IMR-90 (cell line): ENCODE measurements around the gene AGT. TPM values are rescaled to one million over a fixed set of nuclear protein-coding genes. Genes with fewer than 3 reads are reported as not detected.

Experiments
- ATAC-seq: fragments of 200-7000 bp; cut with Tn5 transposase; 2 replicates; pipeline ENCODE4 v1.9.1; 2020; ENCODE audit warnings: low read depth, mild to moderate bottlenecking, moderate library complexity
- BruUV-seq: library from RNA; stranded (reverse); fragments of 400-500 nt; replicated peaks from 2 replicates; lab custom pipeline; 2021; lab: Mats Ljungman, UMichigan
- CTCF ChIA-PET: fragments of 300-600 bp; formaldehyde crosslinking; extraction: SDS; loops from one replicate; lab custom pipeline; 2021; ENCODE audit warnings: antibody characterized with exemption; lab: Yijun Ruan, JAX
- POLR2A ChIA-PET: fragments of 300-600 bp; sonication (Branson Sonifier 250); formaldehyde crosslinking; loops from one replicate; lab custom pipeline; 2022; ENCODE audit warnings: antibody characterized with exemption; ENCODE audit not compliant: unreplicated experiment; lab: Charles Lee
- DNase-seq: peaks from one replicate; pipeline ENCODE4 v3.0.0; 2013
- H2AFZ ChIP-seq: replicated peaks from 2 replicates; pipeline ENCODE3; 2013; ENCODE audit warnings: low read length, mild to moderate bottlenecking; ENCODE audit not compliant: poor library complexity
- H2AK5ac ChIP-seq: 2 replicates; pipeline ENCODE4 v1.6.1; 2013; ENCODE audit warnings: low read depth, low read length, inconsistent platforms
- H2AK9ac ChIP-seq: replicated peaks from 2 replicates; pipeline ENCODE3; 2013; ENCODE audit warnings: mild to moderate bottlenecking, low read depth, low read length, moderate library complexity; ENCODE audit not compliant: poor library complexity
- H2BK120ac ChIP-seq: 2 replicates; pipeline ENCODE4 v1.6.1; 2013; ENCODE audit warnings: low read depth, low read length, inconsistent platforms
- H2BK15ac ChIP-seq: 3 replicates; pipeline ENCODE4 v1.6.1; 2013; ENCODE audit warnings: low read depth, low read length, inconsistent platforms
- H2BK20ac ChIP-seq: 2 replicates; pipeline ENCODE4 v1.6.1; 2013; ENCODE audit warnings: low read depth, mild to moderate bottlenecking, inconsistent platforms, low read length, moderate library complexity
- H2BK5ac ChIP-seq: 2 replicates; pipeline ENCODE4 v1.6.1; 2013; ENCODE audit warnings: mild to moderate bottlenecking, low read depth, low read length, inconsistent platforms; ENCODE audit not compliant: poor library complexity, severe bottlenecking
- H3K14ac ChIP-seq: replicated peaks from 2 replicates; pipeline ENCODE4 v1.6.1; 2013; ENCODE audit warnings: low read depth, low read length, inconsistent platforms
- H3K18ac ChIP-seq: 2 replicates; pipeline ENCODE4 v1.6.1; 2013; ENCODE audit warnings: low read depth, low read length, control low read depth
- H3K23ac ChIP-seq: 2 replicates; pipeline ENCODE4 v1.6.1; 2013; ENCODE audit warnings: low read depth, low read length, inconsistent platforms
- H3K27ac ChIP-seq: 2 replicates; pipeline ENCODE4 v1.5.1; 2013; ENCODE audit warnings: mild to moderate bottlenecking, control low read depth, low read length; ENCODE audit not compliant: insufficient read depth
- H3K27me3 ChIP-seq: 2 replicates; pipeline ENCODE4 v1.6.1; 2013; ENCODE audit warnings: low read length; ENCODE audit not compliant: control insufficient read depth, insufficient read depth
- H3K36me3 ChIP-seq: 2 replicates; pipeline ENCODE4 v1.6.1; 2013; ENCODE audit warnings: low read length, mixed read lengths; ENCODE audit not compliant: control insufficient read depth, insufficient read depth
- H3K4ac ChIP-seq: 2 replicates; pipeline ENCODE4 v1.6.1; 2013; ENCODE audit warnings: low read depth, low read length, inconsistent platforms
- H3K4me1 ChIP-seq: 2 replicates; pipeline ENCODE4 v1.6.1; 2013; ENCODE audit warnings: low read length, mixed read lengths; ENCODE audit not compliant: control insufficient read depth, insufficient read depth
- H3K4me2 ChIP-seq: 2 replicates; pipeline ENCODE4 v1.6.1; 2013; ENCODE audit warnings: low read depth, mild to moderate bottlenecking, control low read depth, low read length, moderate library complexity
- H3K4me3 ChIP-seq: 2 replicates; pipeline ENCODE4 v1.5.1; 2013; ENCODE audit warnings: low read depth, mild to moderate bottlenecking, control low read depth, low read length, moderate library complexity; ENCODE audit not compliant: insufficient read depth
- H3K56ac ChIP-seq: 2 replicates; pipeline ENCODE4 v1.6.1; 2013; ENCODE audit warnings: low read length, inconsistent platforms; ENCODE audit not compliant: insufficient read depth; ENCODE audit errors: extremely low read depth
- H3K79me1 ChIP-seq, 2 experiments: 2 replicates each; pipeline ENCODE4 v1.6.1; 2013; ENCODE audit warnings: low read length in 2 of 2, inconsistent platforms in 1 of 2, low read depth in 1 of 2
- H3K9ac ChIP-seq: 2 replicates; pipeline ENCODE4 v1.6.1; 2013; ENCODE audit warnings: low read depth, low read length, control low read depth
- H3K9me1 ChIP-seq: 2 replicates; pipeline ENCODE4 v1.6.1; 2013; ENCODE audit warnings: low read length, inconsistent platforms; ENCODE audit not compliant: insufficient read depth
- H3K9me3 ChIP-seq: 2 replicates; pipeline ENCODE4 v1.6.1; 2013; ENCODE audit warnings: low read length; ENCODE audit not compliant: control insufficient read depth, insufficient read depth
- H4K20me1 ChIP-seq: 2 replicates; pipeline ENCODE4 v1.6.1; 2013; ENCODE audit warnings: low read length, inconsistent platforms; ENCODE audit not compliant: insufficient read depth
- H4K5ac ChIP-seq: 2 replicates; pipeline ENCODE4 v1.6.1; 2013; ENCODE audit warnings: mild to moderate bottlenecking, low read depth, low read length, control low read depth
- H4K8ac ChIP-seq, 2 experiments: 2 replicates each; pipeline ENCODE4 v1.6.1; 2013; ENCODE audit warnings: low read depth in 2 of 2, low read length in 2 of 2, control low read depth in 1 of 2, inconsistent platforms in 1 of 2
- H4K91ac ChIP-seq: 2 replicates; pipeline ENCODE4 v1.6.1; 2013; ENCODE audit warnings: low read depth, low read length, inconsistent platforms; ENCODE audit not compliant: insufficient read depth
- BHLHE40 ChIP-seq: fragments of 150-350 bp; IDR thresholded peaks from 2 replicates; pipeline ENCODE4 v1.6.1; 2016; ENCODE audit warnings: mild to moderate bottlenecking, low read depth, low read length
- FOS ChIP-seq: fragments of 150-350 bp; IDR thresholded peaks from 2 replicates; pipeline ENCODE4 v1.6.1; 2016; ENCODE audit warnings: low read depth, low read length
- POLR2A ChIP-seq: IDR thresholded peaks from 2 replicates; pipeline ENCODE4 v1.6.1; 2012; ENCODE audit warnings: mild to moderate bottlenecking, low read depth, low read length
- RCOR1 ChIP-seq: IDR thresholded peaks from 2 replicates; pipeline ENCODE4 v1.6.1; 2012; ENCODE audit warnings: mild to moderate bottlenecking, low read length, improper control_type of control experiment; ENCODE audit not compliant: insufficient replicate concordance
- WGBS, 2 experiments: methylation state at CpG; one replicate each; pipeline versions ENCODE4 v1.1.5 to v1.1.7; 2013; ENCODE audit warnings: missing lambda C conversion rate in 2 of 2; ENCODE audit not compliant: insufficient read length in 1 of 2; ENCODE audit errors: extremely low coverage in 2 of 2; 5-methylcytosine and 5-hydroxymethylcytosine counted together
- dilution Hi-C: fragments of 300-500 bp; cut with HindIII; formaldehyde crosslinking; loops from one replicate; pipeline ENCODE4 v1.14.3; 2018; ENCODE audit warnings: low sequenced_read_pairs; ENCODE audit not compliant: unreplicated experiment
- in situ Hi-C: fragments of 300-500 bp; cut with MboI; formaldehyde crosslinking; loops from 3 replicates; pipeline ENCODE4 v1.14.3; 2019; ENCODE audit warnings: low sequenced_read_pairs, inconsistent platforms, mixed read lengths
- intact Hi-C: fragments of 100-400 bp; cut with micrococcal nuclease; formaldehyde crosslinking; loops from 2 replicates; pipeline ENCODE4 v1.10.0; 2022
- polyA plus RNA-seq, 3 experiments: library from polyadenylated mRNA; depleted of rRNA; stranded (reverse); fragments of >200 nt; gene quantifications; 2 replicates each; pipeline ENCODE4 v1.2.3, GENCODE V29; 2012; ENCODE audit warnings: low replicate concordance in 1 of 3
- total RNA-seq: library from RNA; depleted of rRNA; stranded (reverse); fragments of >200 nt; gene quantifications from 2 replicates; pipeline ENCODE4 v1.2.3, GENCODE V29; 2012
- TF ChIP-seq, protein P1 (sequence below): fragments of 150-350 bp; IDR thresholded peaks from 2 replicates; pipeline ENCODE4 v1.6.1; 2016; ENCODE audit warnings: low read depth, mild to moderate bottlenecking, low read length, moderate library complexity, borderline replicate concordance
- TF ChIP-seq, protein P2 (sequence below): conservative IDR thresholded peaks from 2 replicates; pipeline ENCODE4 v1.5.1; 2012; ENCODE audit warnings: mild to moderate bottlenecking, low read depth, low read length, improper control_type of control experiment

Gene AGT
- total and polyA plus RNA-seq, 2 of the 4 experiments (the other 2 are of a cell fraction) = 0.18 to 0.34 TPM

- H3K23ac ChIP-seq = no peak overlapping the region
- WGBS, 2 experiments = 88% methylated on average over 2 of the region's 6 CpGs; no CpG with 5 or more reads in 1 of the 2 experiments
- H2AK5ac ChIP-seq = no peak overlapping the region
- no peak for TF ChIP-seq FOS
- no peak for TF ChIP-seq BHLHE40
- TF ChIP-seq, protein P1, sequence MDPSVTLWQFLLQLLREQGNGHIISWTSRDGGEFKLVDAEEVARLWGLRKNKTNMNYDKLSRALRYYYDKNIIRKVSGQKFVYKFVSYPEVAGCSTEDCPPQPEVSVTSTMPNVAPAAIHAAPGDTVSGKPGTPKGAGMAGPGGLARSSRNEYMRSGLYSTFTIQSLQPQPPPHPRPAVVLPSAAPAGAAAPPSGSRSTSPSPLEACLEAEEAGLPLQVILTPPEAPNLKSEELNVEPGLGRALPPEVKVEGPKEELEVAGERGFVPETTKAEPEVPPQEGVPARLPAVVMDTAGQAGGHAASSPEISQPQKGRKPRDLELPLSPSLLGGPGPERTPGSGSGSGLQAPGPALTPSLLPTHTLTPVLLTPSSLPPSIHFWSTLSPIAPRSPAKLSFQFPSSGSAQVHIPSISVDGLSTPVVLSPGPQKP = no peak
- TF ChIP-seq POLR2A = no peak
- no peak for TF ChIP-seq RCOR1
- TF ChIP-seq, protein P2, sequence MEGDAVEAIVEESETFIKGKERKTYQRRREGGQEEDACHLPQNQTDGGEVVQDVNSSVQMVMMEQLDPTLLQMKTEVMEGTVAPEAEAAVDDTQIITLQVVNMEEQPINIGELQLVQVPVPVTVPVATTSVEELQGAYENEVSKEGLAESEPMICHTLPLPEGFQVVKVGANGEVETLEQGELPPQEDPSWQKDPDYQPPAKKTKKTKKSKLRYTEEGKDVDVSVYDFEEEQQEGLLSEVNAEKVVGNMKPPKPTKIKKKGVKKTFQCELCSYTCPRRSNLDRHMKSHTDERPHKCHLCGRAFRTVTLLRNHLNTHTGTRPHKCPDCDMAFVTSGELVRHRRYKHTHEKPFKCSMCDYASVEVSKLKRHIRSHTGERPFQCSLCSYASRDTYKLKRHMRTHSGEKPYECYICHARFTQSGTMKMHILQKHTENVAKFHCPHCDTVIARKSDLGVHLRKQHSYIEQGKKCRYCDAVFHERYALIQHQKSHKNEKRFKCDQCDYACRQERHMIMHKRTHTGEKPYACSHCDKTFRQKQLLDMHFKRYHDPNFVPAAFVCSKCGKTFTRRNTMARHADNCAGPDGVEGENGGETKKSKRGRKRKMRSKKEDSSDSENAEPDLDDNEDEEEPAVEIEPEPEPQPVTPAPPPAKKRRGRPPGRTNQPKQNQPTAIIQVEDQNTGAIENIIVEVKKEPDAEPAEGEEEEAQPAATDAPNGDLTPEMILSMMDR = no peak
- H2BK120ac ChIP-seq = no peak overlapping the region
- H3K4me1 ChIP-seq = no peaks in the 10 kb centered on the region
- H3K56ac ChIP-seq = no peak overlapping the region
- no peak overlapping the region for H4K91ac ChIP-seq
- H2AFZ ChIP-seq = no peak overlapping the region
- no peak overlapping the region for H3K27ac ChIP-seq
- H2BK15ac ChIP-seq = no peak overlapping the region
- dilution Hi-C loops (no loop called here), in situ Hi-C loops (no loop called here), intact Hi-C loops (no loop called here)
- H3K4me3 ChIP-seq = no peak overlapping the region
- ATAC-seq (no peak), DNase-seq (no peak)
- no peaks in the 10 kb centered on the region for H4K20me1 ChIP-seq
- H3K79me1 ChIP-seq = no peaks in the 10 kb centered on the region
- no peaks in the 10 kb centered on the region for H3K9me1 ChIP-seq
- H3K14ac ChIP-seq = no peak overlapping the region
- no peak overlapping the region for H2BK20ac ChIP-seq
- no peak overlapping the region for H3K4me2 ChIP-seq
- H3K4ac ChIP-seq = no peak overlapping the region
- no peak overlapping the region for H2BK5ac ChIP-seq
- no peak overlapping the region for H3K9ac ChIP-seq
- H3K18ac ChIP-seq = no peak overlapping the region
- no TSS peak for BruUV-seq
- peaks cover 31% of the 10 kb centered on the region for H3K36me3 ChIP-seq
- ChIA-PET CTCF (interaction anchor here (1.1 kb wide), 1 partner anchor 8 kb away, joined by 3 read pairs; no protein-coding TSS in a partner anchor), POLR2A (no interaction called here)
- H3K27me3 ChIP-seq = no peaks in the 10 kb centered on the region
- H2AK9ac ChIP-seq = no peak overlapping the region
- no peaks in the 10 kb centered on the region for H3K9me3 ChIP-seq
- no peak overlapping the region for H4K8ac ChIP-seq
- no peak overlapping the region for H4K5ac ChIP-seq
Measured at GRCh38 chr1:230668227-230668626, 45.7 kb downstream of the AGT start.
